Keratinocyte (primary cell): Measurements from ENCODE around the gene STARD5. TPM values are rescaled to one million over a fixed set of nuclear protein-coding genes. Genes with fewer than 3 reads are reported as not detected.

Experiments
- DNase-seq: peaks from one replicate; pipeline ENCODE4 v3.0.0-alpha.2; 2011; ENCODE audit warnings: low read depth, missing footprints, low spot score
- FAIRE-seq: peaks from 2 replicates; lab custom pipeline; 2011; peaks lifted over from hg19 to GRCh38; lab: Jason Lieb, UNC
- H2AFZ ChIP-seq: 2 replicates; pipeline ENCODE4 v1.6.0; 2012; ENCODE audit warnings: low read length, control low read depth, inconsistent platforms; ENCODE audit not compliant: control insufficient read depth
- H3K27ac ChIP-seq: 2 replicates; pipeline ENCODE4 v1.5.1; 2011; ENCODE audit warnings: low read length; ENCODE audit not compliant: control insufficient read depth, insufficient read depth
- H3K27me3 ChIP-seq: 3 replicates; pipeline ENCODE4 v1.6.0; 2011; ENCODE audit warnings: low read length; ENCODE audit not compliant: control insufficient read depth, insufficient read depth; ENCODE audit errors: extremely low read depth
- H3K36me3 ChIP-seq, 2 experiments: 2 replicates in 1 of 2; 3 replicates in 1 of 2; pipeline ENCODE4 v1.5.1; 2011; ENCODE audit warnings: low read length in 2 of 2, mild to moderate bottlenecking in 1 of 2; ENCODE audit not compliant: control insufficient read depth in 2 of 2, insufficient read depth in 2 of 2; ENCODE audit errors: extremely low read depth in 1 of 2
- H3K4me1 ChIP-seq: 3 replicates; pipeline ENCODE4 v1.5.1; 2011; ENCODE audit warnings: low read length; ENCODE audit not compliant: control insufficient read depth, insufficient read depth; ENCODE audit errors: extremely low read depth
- H3K4me2 ChIP-seq: 3 replicates; pipeline ENCODE4 v1.6.0; 2011; ENCODE audit warnings: low read depth, low read length; ENCODE audit not compliant: control insufficient read depth, insufficient read depth; ENCODE audit errors: extremely low read depth
- H3K4me3 ChIP-seq, 3 experiments: fragments of 200-600 bp in 1 of 3; sonication (generic) in 1 of 3; 2 replicates in 2 of 3; 3 replicates in 1 of 3; pipeline ENCODE4 v1.5.1; 2011 to 2016; ENCODE audit warnings: low read length in 3 of 3, mild to moderate bottlenecking in 3 of 3, control low read depth in 2 of 3, inconsistent platforms in 1 of 3, low read depth in 1 of 3, mixed read lengths in 1 of 3, mixed run types in 1 of 3, moderate library complexity in 1 of 3; ENCODE audit not compliant: control insufficient read depth in 2 of 3, insufficient read depth in 2 of 3; ENCODE audit errors: extremely low read depth in 1 of 3
- H3K79me2 ChIP-seq: 2 replicates; pipeline ENCODE4 v1.6.0; 2012; ENCODE audit warnings: low read length; ENCODE audit not compliant: control insufficient read depth, insufficient read depth
- H3K9ac ChIP-seq: 3 replicates; pipeline ENCODE4 v1.6.0; 2011; ENCODE audit warnings: low read length; ENCODE audit not compliant: control insufficient read depth, insufficient read depth; ENCODE audit errors: extremely low read depth
- H3K9me1 ChIP-seq: 3 replicates; pipeline ENCODE4 v1.6.0; 2011; ENCODE audit warnings: low read length; ENCODE audit not compliant: control insufficient read depth, insufficient read depth; ENCODE audit errors: extremely low read depth
- H3K9me3 ChIP-seq: 2 replicates; pipeline ENCODE4 v1.5.1; 2012; ENCODE audit warnings: low read depth, low read length; ENCODE audit not compliant: control insufficient read depth
- H4K20me1 ChIP-seq: 3 replicates; pipeline ENCODE4 v1.6.0; 2011; ENCODE audit warnings: low read length; ENCODE audit not compliant: control insufficient read depth, insufficient read depth; ENCODE audit errors: extremely low read depth
- EZH2 ChIP-seq: IDR thresholded peaks from one replicate; pipeline ENCODE4 v1.6.1; 2012; ENCODE audit warnings: inconsistent platforms, mild to moderate bottlenecking, low read length, moderate library complexity
- dilution Hi-C: fragments of 300-500 bp; cut with MboI; formaldehyde crosslinking; loops from one replicate; pipeline ENCODE4 v1.7.0; 2020; ENCODE audit warnings: low sequenced_read_pairs; ENCODE audit not compliant: extremely low pct_ligation_motif_present
- polyA plus RNA-seq, 5 experiments: library from polyadenylated mRNA; depleted of rRNA in 3 of 5; stranded (reverse) in 3 of 5; stranded (forward) in 1 of 5; unstranded in 1 of 5; fragments of >200 nt; gene quantifications; 1 replicate in 1 of 5; 2 replicates in 3 of 5; 3 replicates in 1 of 5; pipeline versions ENCODE4 v1.2.1 to v1.2.3, GENCODE V29; 2011 to 2012; ENCODE audit warnings: missing spikeins in 2 of 5, low read depth in 1 of 5, low replicate concordance in 1 of 5
- TF ChIP-seq, protein P1 (sequence below), 3 experiments: IDR thresholded peaks in 1 of 3; conservative IDR thresholded peaks in 1 of 3; optimal IDR thresholded peaks in 1 of 3; 2 replicates in 2 of 3; 3 replicates in 1 of 3; pipeline versions ENCODE3 to v1.5.1; 2011; ENCODE audit warnings: low read length in 3 of 3, mild to moderate bottlenecking in 3 of 3, moderate library complexity in 2 of 3, control low read depth in 1 of 3, inconsistent platforms in 1 of 3; ENCODE audit not compliant: insufficient read depth in 2 of 3; ENCODE audit errors: extremely low read depth in 1 of 3

STARD5 gene
- polyA plus RNA-seq, 1 donor (not counting 4 experiments of a cell fraction or from before 2014, with no cell fraction given): 38.8 TPM

DNA sequence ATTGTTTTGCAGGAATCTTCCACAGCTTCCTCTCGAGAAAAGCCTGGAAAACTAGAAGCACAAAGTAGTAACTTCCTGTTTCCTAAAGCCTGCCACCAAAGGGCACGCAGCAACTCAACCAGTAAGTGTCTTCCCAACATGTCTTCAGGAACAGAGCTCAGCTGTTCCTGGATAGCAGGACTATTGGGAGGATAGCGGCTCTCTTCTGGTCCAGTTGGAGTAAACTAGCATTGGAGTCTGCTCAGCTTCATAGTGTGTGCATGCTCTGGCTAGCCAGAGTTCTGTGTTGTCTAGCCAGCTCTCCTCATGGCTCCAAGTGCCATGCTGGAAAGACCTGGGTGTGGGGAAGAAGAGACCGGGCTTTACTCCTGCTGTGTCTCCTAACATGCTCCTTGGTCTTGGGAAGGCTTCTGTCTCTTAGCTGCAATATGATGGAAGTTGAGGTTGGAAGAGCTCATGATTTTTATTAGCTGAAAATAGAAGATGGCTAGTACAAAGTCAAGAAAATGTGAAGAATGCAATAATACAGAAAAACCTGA is 64.1 kb downstream of the STARD5 start:
- no peaks in the 10 kb centered on the region for H3K9me3 ChIP-seq
- H4K20me1 ChIP-seq: no peaks in the 10 kb centered on the region
- FAIRE-seq (no peak), DNase-seq (no peak)
- no peak overlapping the region for H2AFZ ChIP-seq
- H3K36me3 ChIP-seq: no peaks in the 10 kb centered on the region
- H3K27me3 ChIP-seq: peaks cover 3% of the 10 kb centered on the region
- no peak overlapping the region for H3K4me3 ChIP-seq
- no peaks in the 10 kb centered on the region for H3K4me1 ChIP-seq
- no peaks in the 10 kb centered on the region for H3K79me2 ChIP-seq
- no peaks in the 10 kb centered on the region for H3K9me1 ChIP-seq
- no peak overlapping the region for H3K27ac ChIP-seq
- no peak overlapping the region for H3K9ac ChIP-seq
- no peak for TF ChIP-seq EZH2
- TF ChIP-seq, protein P1, sequence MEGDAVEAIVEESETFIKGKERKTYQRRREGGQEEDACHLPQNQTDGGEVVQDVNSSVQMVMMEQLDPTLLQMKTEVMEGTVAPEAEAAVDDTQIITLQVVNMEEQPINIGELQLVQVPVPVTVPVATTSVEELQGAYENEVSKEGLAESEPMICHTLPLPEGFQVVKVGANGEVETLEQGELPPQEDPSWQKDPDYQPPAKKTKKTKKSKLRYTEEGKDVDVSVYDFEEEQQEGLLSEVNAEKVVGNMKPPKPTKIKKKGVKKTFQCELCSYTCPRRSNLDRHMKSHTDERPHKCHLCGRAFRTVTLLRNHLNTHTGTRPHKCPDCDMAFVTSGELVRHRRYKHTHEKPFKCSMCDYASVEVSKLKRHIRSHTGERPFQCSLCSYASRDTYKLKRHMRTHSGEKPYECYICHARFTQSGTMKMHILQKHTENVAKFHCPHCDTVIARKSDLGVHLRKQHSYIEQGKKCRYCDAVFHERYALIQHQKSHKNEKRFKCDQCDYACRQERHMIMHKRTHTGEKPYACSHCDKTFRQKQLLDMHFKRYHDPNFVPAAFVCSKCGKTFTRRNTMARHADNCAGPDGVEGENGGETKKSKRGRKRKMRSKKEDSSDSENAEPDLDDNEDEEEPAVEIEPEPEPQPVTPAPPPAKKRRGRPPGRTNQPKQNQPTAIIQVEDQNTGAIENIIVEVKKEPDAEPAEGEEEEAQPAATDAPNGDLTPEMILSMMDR (optimal IDR thresholded peaks at IDR 0.05 in 1 of 3, IDR thresholded peaks at IDR 0.05 in 1 of 3, conservative IDR thresholded peaks at IDR 0.05 in 1 of 3; ENCODE audit: extremely low read depth in 1 of 3, insufficient read depth in 2 of 3, low read length in 3 of 3): no peak
- dilution Hi-C loops: no loop called here
- H3K4me2 ChIP-seq: no peak overlapping the region

Other genes starting within 250 kb of the STARD5 start
- not detected in 3 replicates for gene CFAP161, start 189.9 kb downstream of the STARD5 start, polyA plus RNA-seq
- 0.01 to 0.10 TPM in 2 of 3 replicates, not detected in the other for gene IL16, start 127.3 kb downstream of the STARD5 start, polyA plus RNA-seq
- not detected in 3 replicates for gene TMC3, start 50.1 kb upstream of the STARD5 start, polyA plus RNA-seq